Skeletal muscle satellite cell (primary cell): Measurements from ENCODE around the gene NANOS1.
A peak's percentile ranks its signal among the peaks of the same experiment; 100 is the strongest.
"Not testable (repeated sequence)": the region's sequence is repeated elsewhere in the genome, so short reads cannot be mapped to it uniquely, and the experiment has no call there.

Source experiments
- H3K27me3 ChIP-seq: 2 replicates; pipeline ENCODE4 v1.7.0; 2013; ENCODE audit warnings: low read length; ENCODE audit not compliant: control insufficient read depth, insufficient read depth
- H3K36me3 ChIP-seq: 2 replicates; pipeline ENCODE4 v1.7.0; 2013; ENCODE audit warnings: mild to moderate bottlenecking, control low read depth, low read length; ENCODE audit not compliant: insufficient read depth
- H3K4me1 ChIP-seq: 2 replicates; pipeline ENCODE4 v1.7.0; 2013; ENCODE audit warnings: low read length; ENCODE audit not compliant: control insufficient read depth, insufficient read depth
- H3K4me2 ChIP-seq: 2 replicates; pipeline ENCODE4 v1.7.0; 2013; ENCODE audit warnings: mild to moderate bottlenecking, low read length
- H3K4me3 ChIP-seq: 2 replicates; pipeline ENCODE4 v1.7.0; 2013; ENCODE audit warnings: low read length
- H3K9ac ChIP-seq: 2 replicates; pipeline ENCODE4 v1.7.0; 2013; ENCODE audit warnings: mild to moderate bottlenecking, low read depth, low read length, moderate library complexity
- H3K9me3 ChIP-seq: replicated peaks from 2 replicates; pipeline ENCODE4 v1.7.0; 2013; ENCODE audit warnings: mild to moderate bottlenecking, control low read depth, low read length

The NANOS1 gene

DNA sequence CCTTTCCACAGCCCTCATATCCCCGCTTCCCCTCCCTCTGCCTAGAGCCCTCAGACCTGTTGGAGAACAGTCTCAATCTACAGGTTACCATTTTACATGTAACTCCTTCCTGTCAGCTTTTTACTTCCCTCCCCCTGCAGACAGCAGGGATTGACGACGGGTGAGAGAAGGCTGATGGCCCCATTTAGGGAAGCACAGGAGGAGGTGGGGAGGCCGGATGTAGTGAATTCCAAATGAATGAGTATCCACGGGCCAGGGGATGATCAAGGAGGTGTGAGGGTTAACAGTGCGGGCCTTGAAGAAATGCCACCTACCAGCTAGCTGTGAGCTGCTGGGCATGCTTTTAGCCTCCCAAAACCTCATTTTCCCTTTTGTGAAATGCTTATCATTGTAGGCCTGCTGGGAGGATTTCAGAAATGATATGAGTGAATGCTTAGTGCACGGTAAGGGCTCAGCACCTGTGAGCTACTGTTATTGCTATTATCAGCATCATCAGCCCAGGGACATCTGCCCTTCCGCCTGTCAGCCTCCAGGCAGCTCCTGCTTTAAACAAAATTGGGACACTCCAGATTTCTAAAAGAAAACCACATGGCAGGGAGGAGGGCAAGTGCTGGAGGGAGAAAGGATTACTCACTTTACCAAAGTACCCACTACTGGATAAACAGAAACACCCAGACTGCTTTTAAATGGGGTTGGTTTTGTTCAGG, 6.5 kb upstream of the NANOS1 start:
- no peak overlapping the region for H3K4me3 ChIP-seq
- H3K27me3 ChIP-seq: no peaks in the 10 kb centered on the region
- H3K9ac ChIP-seq: no peak overlapping the region
- peak overlapping the region; percentile 65 for H3K4me2 ChIP-seq
- H3K9me3 ChIP-seq: no peaks in the 10 kb centered on the region
- H3K36me3 ChIP-seq: no peaks in the 10 kb centered on the region
- peaks cover 45% of the 10 kb centered on the region for H3K4me1 ChIP-seq

DNA sequence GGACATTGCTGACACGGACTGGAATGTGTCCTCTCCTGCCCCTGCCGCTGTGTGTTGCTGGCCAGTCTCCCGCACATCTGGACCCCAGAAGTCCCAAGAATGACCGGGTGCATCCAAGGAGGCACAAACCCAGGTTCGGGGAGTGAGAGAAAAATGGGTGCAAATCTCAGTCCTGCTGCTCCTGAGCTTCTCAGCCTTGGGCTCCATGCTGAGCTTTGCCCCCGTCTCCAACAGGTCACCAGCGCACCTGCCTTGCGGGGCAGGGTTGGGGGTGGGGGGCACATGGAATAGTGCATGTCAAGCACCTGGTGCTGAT, 6.0 kb upstream of the NANOS1 start:
- Histone ChIP-seq H3K9ac (no peak overlapping the region), H3K27me3 (no peaks in the 10 kb centered on the region), H3K4me2 (peak overlapping the region; percentile 65), H3K4me3 (no peak overlapping the region), H3K4me1 (peaks cover 45% of the 10 kb centered on the region), H3K36me3 (no peaks in the 10 kb centered on the region), H3K9me3 (no peaks in the 10 kb centered on the region)

DNA sequence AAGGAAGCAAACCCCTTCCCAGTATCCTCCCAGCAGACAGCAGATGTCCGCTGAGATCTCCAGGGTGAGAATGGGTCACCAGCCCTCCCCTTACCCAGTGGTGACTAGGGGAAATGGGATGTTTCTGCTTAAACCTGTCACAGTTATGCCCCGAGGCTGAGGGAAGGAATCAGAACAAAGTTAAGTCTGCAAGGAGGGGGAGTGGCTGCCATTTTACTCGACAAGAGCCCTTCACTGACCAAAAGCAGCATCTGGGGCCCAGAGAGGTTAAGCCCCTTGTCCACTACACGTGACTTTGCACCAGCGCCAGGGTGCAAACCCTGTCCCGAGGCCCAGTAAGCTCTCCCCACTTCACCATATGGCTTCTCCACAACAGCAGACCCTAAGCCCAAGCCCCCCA, 4.6 kb upstream of the NANOS1 start:
- Histone ChIP-seq H3K4me3 (no peak overlapping the region), H3K36me3 (no peaks in the 10 kb centered on the region), H3K9ac (no peak overlapping the region)

GRCh38 chr10:119025336-119025735, 4.2 kb upstream of the NANOS1 start:
- Histone ChIP-seq H3K9me3 (no peaks in the 10 kb centered on the region), H3K4me1 (peaks cover 48% of the 10 kb centered on the region), H3K4me3 (no peak overlapping the region), H3K4me2 (peak overlapping the region; percentile 16), H3K27me3 (no peaks in the 10 kb centered on the region), H3K36me3 (no peaks in the 10 kb centered on the region), H3K9ac (no peak overlapping the region)

More for the DNA sequence above, 4.6 kb upstream of the NANOS1 start:
- H3K9me3 ChIP-seq: no peaks in the 10 kb centered on the region
- no peaks in the 10 kb centered on the region for H3K27me3 ChIP-seq
- H3K4me2 ChIP-seq: peak overlapping the region; percentile 16
- H3K4me1 ChIP-seq: peaks cover 49% of the 10 kb centered on the region

- H3K4me1 ChIP-seq: peaks cover 48% of the 10 kb centered on the region
- H3K27me3 ChIP-seq: no peaks in the 10 kb centered on the region
Measured at GRCh38 chr10:119025776-119026175, 3.7 kb upstream of the NANOS1 start.

DNA sequence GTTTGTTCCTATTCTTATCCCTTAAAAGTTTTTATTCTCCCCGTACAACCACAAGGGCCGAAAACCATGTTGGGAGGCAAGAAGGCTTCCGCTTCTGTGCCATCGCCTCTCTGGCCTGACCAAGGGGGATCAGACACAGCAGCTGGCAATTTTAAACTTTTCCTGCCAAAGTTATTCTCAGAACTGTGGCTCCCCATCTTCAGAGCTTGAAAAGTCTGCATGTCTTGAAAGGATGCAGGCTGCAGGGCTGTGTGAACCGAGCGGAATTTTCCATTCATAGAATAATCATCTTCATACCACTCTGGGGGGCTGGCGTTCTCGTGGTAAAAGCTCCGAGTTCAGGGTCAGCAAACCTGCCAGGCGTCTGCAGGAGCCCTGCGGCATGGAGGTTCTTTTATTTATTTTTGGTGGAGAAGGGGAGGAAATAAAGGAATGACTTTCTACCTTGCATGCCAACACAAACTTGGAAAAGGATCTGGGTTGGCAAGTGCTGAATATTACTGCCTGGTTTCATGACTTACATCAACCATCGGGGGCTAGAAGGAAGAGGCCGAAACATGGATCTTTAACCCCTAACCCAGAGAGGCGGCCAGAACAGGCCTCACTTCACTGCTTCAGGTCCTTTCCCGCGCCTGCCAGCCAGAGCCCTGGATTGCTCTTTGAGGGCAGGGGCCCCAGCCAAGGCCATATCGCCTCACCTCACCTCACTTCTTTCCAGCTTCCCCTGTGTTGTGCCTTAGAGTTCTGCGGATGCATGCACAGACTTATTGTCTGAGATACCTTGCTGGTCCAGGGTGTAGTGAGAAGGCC, 3.0 kb upstream of the NANOS1 start:
- H3K36me3 ChIP-seq: no peaks in the 10 kb centered on the region
- no peaks in the 10 kb centered on the region for H3K27me3 ChIP-seq
- no peak overlapping the region for H3K4me2 ChIP-seq
- H3K9me3 ChIP-seq: no peaks in the 10 kb centered on the region
- no peak overlapping the region for H3K4me3 ChIP-seq
- no peak overlapping the region for H3K9ac ChIP-seq
- peaks cover 54% of the 10 kb centered on the region for H3K4me1 ChIP-seq

More at GRCh38 chr10:119025776-119026175, 3.7 kb upstream of the NANOS1 start:
- Histone ChIP-seq H3K9ac (no peak overlapping the region), H3K4me3 (no peak overlapping the region), H3K36me3 (no peaks in the 10 kb centered on the region), H3K9me3 (no peaks in the 10 kb centered on the region), H3K4me2 (peak overlapping the region; percentile 16)

DNA sequence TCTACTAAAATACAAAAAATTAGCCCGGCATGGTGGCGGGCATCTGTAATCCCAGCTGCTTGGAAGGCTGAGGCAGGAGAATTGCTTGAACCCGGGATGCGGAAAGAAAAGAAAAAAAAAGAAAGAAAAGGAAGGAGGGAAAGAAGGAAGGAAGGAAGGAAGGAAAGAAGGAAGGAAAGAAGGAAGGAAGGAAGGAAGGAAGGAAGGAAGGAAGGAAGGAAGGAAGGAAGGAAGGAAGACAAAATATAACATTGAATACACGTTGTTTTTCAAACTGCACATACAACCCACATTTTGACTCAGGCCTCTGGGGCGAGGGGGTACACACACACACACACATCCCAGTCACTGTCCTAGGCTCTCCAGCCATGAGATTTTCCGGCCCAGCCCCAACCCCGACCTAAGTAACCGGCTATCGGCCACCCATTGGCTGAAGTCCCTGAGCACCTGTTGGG, 1.0 kb upstream of the NANOS1 start:
- H3K4me2 ChIP-seq: peak overlapping the region; percentile 71
- H3K36me3 ChIP-seq: peaks cover 16% of the 10 kb centered on the region
- H3K9ac ChIP-seq, H3K4me3 ChIP-seq, H3K27me3 ChIP-seq, H3K9me3 ChIP-seq: not testable (repeated sequence)
- H3K4me1 ChIP-seq: peaks cover 43% of the 10 kb centered on the region

- peaks cover 38% of the 10 kb centered on the region for H3K4me1 ChIP-seq
Measured at GRCh38 chr10:119028900-119029612, 458 bp upstream of the NANOS1 start.

DNA sequence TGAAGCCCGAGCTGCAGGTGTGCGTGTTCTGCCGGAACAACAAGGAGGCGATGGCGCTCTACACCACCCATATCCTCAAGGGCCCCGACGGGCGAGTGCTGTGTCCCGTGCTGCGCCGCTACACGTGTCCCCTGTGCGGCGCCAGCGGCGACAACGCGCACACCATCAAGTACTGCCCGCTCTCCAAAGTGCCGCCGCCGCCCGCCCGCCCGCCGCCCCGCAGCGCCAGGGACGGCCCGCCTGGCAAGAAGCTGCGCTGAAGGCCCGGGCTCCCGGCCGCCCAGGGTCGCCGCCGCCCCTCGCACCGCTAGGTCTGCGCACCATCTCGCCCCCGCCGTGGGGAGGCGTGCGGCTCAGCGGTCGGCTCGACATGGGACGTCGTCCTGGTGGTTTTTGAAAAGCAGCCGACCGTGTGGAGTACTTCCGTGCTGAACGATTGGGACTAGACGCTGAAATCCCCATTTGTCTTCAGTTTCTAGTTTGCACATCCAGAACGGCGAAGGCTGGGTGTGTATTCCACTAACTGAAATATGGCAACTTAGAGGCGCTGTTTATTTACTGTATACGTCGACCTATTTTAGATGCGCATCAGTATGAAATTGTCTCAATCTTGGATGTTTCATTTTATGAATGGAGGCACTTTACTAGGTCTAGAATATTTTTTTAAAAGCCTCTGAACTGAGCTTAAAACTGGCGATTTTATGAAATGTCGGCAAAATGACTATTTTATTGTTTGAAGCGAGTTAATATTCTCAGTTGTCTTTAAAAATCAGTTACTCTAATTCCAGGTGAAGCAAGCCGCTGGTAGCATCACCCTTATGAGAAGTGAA, 1.1 kb downstream of the NANOS1 start:
- Histone ChIP-seq H3K36me3 (peaks cover 30% of the 10 kb centered on the region), H3K9ac (peak overlapping the region; percentile 4), H3K9me3 (no peaks in the 10 kb centered on the region), H3K4me3 (peak overlapping the region; percentile 62), H3K4me1 (peaks cover 29% of the 10 kb centered on the region), H3K4me2 (peak overlapping the region; percentile 87), H3K27me3 (no peaks in the 10 kb centered on the region)

More at GRCh38 chr10:119028900-119029612, 458 bp upstream of the NANOS1 start:
- Histone ChIP-seq H3K9me3 (no peaks in the 10 kb centered on the region), H3K4me3 (peak overlapping the region; percentile 61), H3K36me3 (peaks cover 21% of the 10 kb centered on the region), H3K4me2 (peak overlapping the region; percentile 71), H3K9ac (no peak overlapping the region), H3K27me3 (no peaks in the 10 kb centered on the region)

DNA sequence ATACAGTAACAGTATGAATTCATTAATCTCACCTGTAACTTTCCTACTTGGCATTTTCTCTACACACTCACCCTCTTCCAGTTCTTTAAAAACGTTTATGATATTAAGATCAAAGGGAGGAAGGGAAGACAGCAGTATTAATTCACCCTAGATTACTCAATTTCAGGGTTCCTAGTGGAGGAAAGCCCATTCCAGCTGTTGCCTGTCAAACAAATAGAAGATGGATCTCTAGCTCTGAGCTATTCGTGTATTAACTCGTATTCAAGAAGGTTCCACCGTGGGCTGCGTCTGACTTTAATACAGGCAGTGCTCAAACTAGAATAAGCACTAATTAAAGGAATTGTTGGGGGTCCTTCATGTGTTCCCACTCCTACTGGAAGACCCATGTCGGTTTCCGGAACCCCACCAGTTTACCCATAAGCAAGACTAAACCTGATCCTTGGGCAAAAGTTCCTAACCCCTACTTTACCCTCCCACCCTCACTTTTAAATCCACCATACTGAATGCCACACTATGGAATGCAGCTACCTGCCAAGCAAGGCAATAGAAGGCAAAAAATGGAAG, 2.1 kb downstream of the NANOS1 start:
- Histone ChIP-seq H3K4me3 (no peak overlapping the region), H3K36me3 (peaks cover 39% of the 10 kb centered on the region), H3K4me1 (peaks cover 20% of the 10 kb centered on the region), H3K9me3 (no peaks in the 10 kb centered on the region), H3K27me3 (no peaks in the 10 kb centered on the region), H3K4me2 (no peak overlapping the region), H3K9ac (no peak overlapping the region)
